Measurements from ENCODE around the gene FGF14. TPM values are rescaled to one million over a fixed set of nuclear protein-coding genes. Genes with fewer than 3 reads are reported as not detected.

Gene FGF14
- total RNA-seq, 1 experiment from 2014 or later = 0.22 TPM

- Mint-ChIP-seq H3K4me3 (no peak overlapping the region), H3K9me3 (no peaks in the 10 kb centered on the region), H3K27ac (no peak overlapping the region), H3K36me3 (ENCODE audit: insufficient read depth in 1 of 3, low read depth in 3 of 3) (no peaks in the 10 kb centered on the region), H3K4me1 (peaks cover 6% of the 10 kb centered on the region in 2 experiments; a peak in 3 of 4 replicates), H3K27me3 (ENCODE audit: low read depth) (no peaks in the 10 kb centered on the region)
- H3T11ph ChIP-seq (ENCODE audit: low read length) = no peak overlapping the region
- no peaks in the 10 kb centered on the region for H3K79me1 ChIP-seq (ENCODE audit: insufficient read depth, low read depth, low read length, poor library complexity, severe bottlenecking)
- H4K5ac ChIP-seq (ENCODE audit: insufficient read length, low read depth, low read length) = no peak overlapping the region
- H2BK5ac ChIP-seq (ENCODE audit: insufficient read length, low read length) = no peak overlapping the region
- H3K9me3 ChIP-seq (ENCODE audit: control insufficient read depth, low read depth, low read length) = no peaks in the 10 kb centered on the region
- H2AK5ac ChIP-seq (ENCODE audit: insufficient read length, low read length) = no peak overlapping the region
- no peak overlapping the region for H4K8ac ChIP-seq (replicated peaks; ENCODE audit: insufficient read length, low read depth, low read length)
- no peak overlapping the region for H3K14ac ChIP-seq (ENCODE audit: insufficient read depth, low read length)
- H2BK20ac ChIP-seq (ENCODE audit: low read depth, low read length, poor library complexity, severe bottlenecking) = no peak overlapping the region
- H3K79me2 ChIP-seq (ENCODE audit: insufficient read depth, low read length) = no peaks in the 10 kb centered on the region
- H3K27ac ChIP-seq (ENCODE audit: insufficient read length, low read depth, low read length) = no peak overlapping the region
- H4K91ac ChIP-seq (ENCODE audit: insufficient read length, low read depth, low read length) = no peak overlapping the region
- no peak overlapping the region for H2BK12ac ChIP-seq (ENCODE audit: insufficient read length, low read depth, low read length)
- H3K18ac ChIP-seq (ENCODE audit: insufficient read length, low read depth, low read length) = no peak overlapping the region
- no peak overlapping the region for H3K4me2 ChIP-seq (ENCODE audit: insufficient read depth, insufficient read length, low read length)
- no peaks in the 10 kb centered on the region for H4K20me1 ChIP-seq (ENCODE audit: control insufficient read depth, insufficient read depth, insufficient read length)
- no peak overlapping the region for H2AFZ ChIP-seq (ENCODE audit: low read length)
- no peak overlapping the region for H3K56ac ChIP-seq (ENCODE audit: insufficient read length, low read depth, low read length)
- H2BK120ac ChIP-seq (ENCODE audit: low read depth, low read length, poor library complexity, severe bottlenecking) = no peak overlapping the region
- H3K23ac ChIP-seq (ENCODE audit: insufficient read length, low read depth, low read length) = no peak overlapping the region
- H2BK15ac ChIP-seq (ENCODE audit: low read depth, low read length) = no peak overlapping the region
- no peak for DNase-seq
- no peak for TF ChIP-seq CTCF (conservative IDR thresholded peaks at IDR 0.05)
- H3K23me2 ChIP-seq (ENCODE audit: insufficient read length, low read depth, low read length, poor library complexity, severe bottlenecking) = no peaks in the 10 kb centered on the region
- no peak overlapping the region for H3K9ac ChIP-seq (ENCODE audit: extremely low read depth, insufficient read length, low read length)
- no peak overlapping the region for H3K4ac ChIP-seq (ENCODE audit: low read depth, low read length)
- no peaks in the 10 kb centered on the region for H3K27me3 ChIP-seq (ENCODE audit: insufficient read depth, low read length)
- H3K4me1 ChIP-seq (ENCODE audit: insufficient read depth, low read length) = no peaks in the 10 kb centered on the region
Observed at GRCh38 chr13:102147353-102147752, 254.5 kb downstream of the FGF14 start.

Data from H9 (cell line).